ENCODE data around the gene TMEM18.

TMEM18 gene

GRCh38 chr2:634636-635388, 42.4 kb downstream of the TMEM18 start:
- DNase-seq (ENCODE audit: low read depth in 2 of 2) = no peak

GRCh38 chr2:634041-634440, 43.2 kb downstream of the TMEM18 start:
- no peak for DNase-seq (ENCODE audit: low read depth in 2 of 2)

- no peak for DNase-seq (ENCODE audit: low read depth in 2 of 2)
These were observed 43.8 kb downstream of the TMEM18 start for GRCh38 chr2:633371-633770.

GRCh38 chr2:632471-632870, 44.7 kb downstream of the TMEM18 start:
- DNase-seq (ENCODE audit: low read depth in 2 of 2) = no peak

GRCh38 chr2:631741-632140, 45.5 kb downstream of the TMEM18 start:
- DNase-seq (ENCODE audit: low read depth in 2 of 2) = no peak

GRCh38 chr2:630451-631320, 46.5 kb downstream of the TMEM18 start:
- no peak for DNase-seq (ENCODE audit: low read depth in 2 of 2)

- DNase-seq (ENCODE audit: low read depth in 2 of 2) = no peak
These were observed 47.2 kb downstream of the TMEM18 start for GRCh38 chr2:629961-630360.

GRCh38 chr2:628651-629050, 48.6 kb downstream of the TMEM18 start:
- DNase-seq (ENCODE audit: low read depth in 2 of 2) = no peak

- DNase-seq (ENCODE audit: low read depth in 2 of 2) = no peak
These were observed 49.2 kb downstream of the TMEM18 start for GRCh38 chr2:627926-628560.

- DNase-seq (ENCODE audit: low read depth in 2 of 2) = no peak
These were observed 49.9 kb downstream of the TMEM18 start for GRCh38 chr2:627340-627709.

GRCh38 chr2:626491-627339, 50.5 kb downstream of the TMEM18 start:
- no peak for DNase-seq (ENCODE audit: low read depth in 2 of 2)

- DNase-seq (ENCODE audit: low read depth in 2 of 2) = no peak
These were observed 51.5 kb downstream of the TMEM18 start for GRCh38 chr2:625415-626333.

- DNase-seq (ENCODE audit: low read depth in 2 of 2) = no peak
These were observed 52.5 kb downstream of the TMEM18 start for GRCh38 chr2:624551-625347.

GRCh38 chr2:624096-624495, 53.1 kb downstream of the TMEM18 start:
- DNase-seq (ENCODE audit: low read depth in 2 of 2) = no peak

- DNase-seq (ENCODE audit: low read depth in 2 of 2) = no peak
These were observed 53.9 kb downstream of the TMEM18 start for GRCh38 chr2:623130-623922.

GRCh38 chr2:622357-622756, 54.8 kb downstream of the TMEM18 start:
- no peak for DNase-seq (ENCODE audit: low read depth in 2 of 2)

- DNase-seq (ENCODE audit: low read depth in 2 of 2) = no peak
These were observed 55.7 kb downstream of the TMEM18 start for GRCh38 chr2:621303-622099.
